ENCODE data around the gene NELFB. TPM values are rescaled to one million over a fixed set of nuclear protein-coding genes. Genes with fewer than 3 reads are reported as not detected.
A peak's percentile ranks its signal among the peaks of the same experiment; 100 is the strongest.

The NELFB gene
- total and polyA plus RNA-seq, 9 of the 15 experiments (the other 6 are each of a cell fraction or from before 2014, with no cell fraction given): 0.24 to 84.0 (median 29.7) TPM

GRCh38 chr9:137240841-137241489, 14.2 kb upstream of the NELFB start, which contains the start of gene TUBB4B (continued):
- TF ChIP-seq ZNF318 (IDR thresholded peaks at IDR 0.05; ENCODE audit: borderline replicate concordance in 1 of 2, low read depth in 1 of 2) (no peak), DMBX1 (CRISPR knock-in tag; IDR thresholded peaks at IDR 0.05; ENCODE audit: borderline replicate concordance) (no peak), NEUROD1 (IDR thresholded peaks at IDR 0.05; ENCODE audit: borderline replicate concordance, low read depth, low read length, partially characterized antibody) (peak; percentile 100), ZNF431 (CRISPR knock-in tag; IDR thresholded peaks at IDR 0.05) (no peak), SRSF3 (IDR thresholded peaks at IDR 0.05; ENCODE audit: insufficient read depth, low read length) (peak; percentile 96; the same call in 1 of the 2 replicates), GATA2 (CRISPR knock-in tag; IDR thresholded peaks at IDR 0.05) (no peak), ETV1 (tag; conservative IDR thresholded peaks at IDR 0.05; ENCODE audit: low read depth) (peak; percentile 60), COPS2 (conservative IDR thresholded peaks at IDR 0.05) (no peak), SP2 (IDR thresholded peaks at IDR 0.05; ENCODE audit: extremely low read depth, low read depth, low read length, poor library complexity, severe bottlenecking) (peak; percentile 94), STAT5B (CRISPR knock-in tag; IDR thresholded peaks at IDR 0.05) (no peak), ZBTB2 (IDR thresholded peaks at IDR 0.05) (no peak), PHF21A (IDR thresholded peaks at IDR 0.05; ENCODE audit: borderline replicate concordance, low read depth) (no peak), DLX4 (CRISPR knock-in tag; IDR thresholded peaks at IDR 0.05) (no peak), SMARCA5 (IDR thresholded peaks at IDR 0.05) (no peak), ZNF780A (CRISPR knock-in tag; IDR thresholded peaks at IDR 0.05) (no peak)
